Germinal center (tissue), 1 donor: ENCODE measurements around the gene DCLK2.

Experiments used
- DNase-seq: peaks from one replicate; pipeline ENCODE4 v3.0.0; 2012; ENCODE audit warnings: mixed read lengths, low spot score

The DCLK2 gene

GRCh38 chr4:150240011-150240410, 161.8 kb downstream of the DCLK2 start:
- no peak for DNase-seq

GRCh38 chr4:150242820-150243458, 164.7 kb downstream of the DCLK2 start:
- peak; percentile 32 for DNase-seq

GRCh38 chr4:150243932-150244331, 165.7 kb downstream of the DCLK2 start:
- DNase-seq: no peak

GRCh38 chr4:150244600-150244999, 166.4 kb downstream of the DCLK2 start:
- no peak for DNase-seq

- no peak for DNase-seq
Observed at GRCh38 chr4:150247184-150247583, 168.9 kb downstream of the DCLK2 start.

- DNase-seq: no peak
Observed at GRCh38 chr4:150248181-150248580, 169.9 kb downstream of the DCLK2 start.

GRCh38 chr4:150250293-150250997, 172.2 kb downstream of the DCLK2 start:
- no peak for DNase-seq

- DNase-seq: peak; percentile 8
Observed at GRCh38 chr4:150250998-150251651, 172.9 kb downstream of the DCLK2 start.

- DNase-seq: no peak
Observed at GRCh38 chr4:150251752-150252190, 173.5 kb downstream of the DCLK2 start.

- DNase-seq: no peak
Observed at GRCh38 chr4:150252306-150252705, 174.1 kb downstream of the DCLK2 start.

GRCh38 chr4:150252741-150253140, 174.5 kb downstream of the DCLK2 start:
- no peak for DNase-seq

GRCh38 chr4:150253416-150253815, 175.2 kb downstream of the DCLK2 start:
- no peak for DNase-seq

GRCh38 chr4:150253965-150254630, 175.9 kb downstream of the DCLK2 start:
- no peak for DNase-seq

- no peak for DNase-seq
Observed at GRCh38 chr4:150255610-150256224, 177.5 kb downstream of the DCLK2 start.

- no peak for DNase-seq
Observed at GRCh38 chr4:150256225-150256620, 178.0 kb downstream of the DCLK2 start.

- no peak for DNase-seq
Observed at GRCh38 chr4:150256841-150257730, 178.8 kb downstream of the DCLK2 start.

GRCh38 chr4:150258569-150258968, 180.3 kb downstream of the DCLK2 start:
- DNase-seq: no peak

GRCh38 chr4:150259861-150260567, 181.8 kb downstream of the DCLK2 start:
- no peak for DNase-seq

GRCh38 chr4:150261571-150261970, 183.3 kb downstream of the DCLK2 start:
- no peak for DNase-seq

- DNase-seq: no peak
Observed at GRCh38 chr4:150262611-150263010, 184.4 kb downstream of the DCLK2 start.
